HEK293 (cell line): Measurements from ENCODE around the gene SPACA5B.
"Not testable (repeated sequence)": the region's sequence is repeated elsewhere in the genome, so short reads cannot be mapped to it uniquely, and the experiment has no call there.

ENCODE experiments used
- CTCF ChIP-seq: fragments of 450-650 bp; formaldehyde crosslinking; IDR thresholded peaks from 2 replicates; pipeline ENCODE4 v1.5.1; 2016; ENCODE audit warnings: missing biosample characterization, missing genetic modification characterization
- ELK4 ChIP-seq: IDR thresholded peaks from 2 replicates; pipeline ENCODE4 v1.6.1; 2011; ENCODE audit warnings: mild to moderate bottlenecking, low read depth, low read length, borderline replicate concordance
- PATZ1 ChIP-seq: fragments of 450-650 bp; formaldehyde crosslinking; IDR thresholded peaks from 2 replicates; pipeline ENCODE4 v1.5.1; 2016; ENCODE audit warnings: missing biosample characterization, missing genetic modification characterization
- SALL2 ChIP-seq: fragments of 450-650 bp; formaldehyde crosslinking; IDR thresholded peaks from 2 replicates; pipeline ENCODE4 v1.5.0; 2017; ENCODE audit warnings: missing biosample characterization, mild to moderate bottlenecking, missing genetic modification characterization, borderline replicate concordance
- ZNF184 ChIP-seq: fragments of 450-650 bp; IDR thresholded peaks from 2 replicates; pipeline ENCODE4 v1.5.1; 2018; ENCODE audit warnings: missing biosample characterization, mild to moderate bottlenecking, missing genetic modification characterization
- ZNF23 ChIP-seq: fragments of 450-650 bp; formaldehyde crosslinking; IDR thresholded peaks from 2 replicates; pipeline ENCODE4 v1.5.1; 2016; ENCODE audit warnings: missing biosample characterization, missing genetic modification characterization, borderline replicate concordance

- TF ChIP-seq CTCF (tag by site-specific recombination); SALL2 (tag by site-specific recombination); ZNF23 (tag by site-specific recombination); PATZ1 (tag by site-specific recombination); ZNF184; ELK4: not testable (repeated sequence)
Measured at GRCh38 chrX:48166322-48166721, 35.9 kb downstream of the SPACA5B start.
